ENCODE data around the gene RBMS3. TPM values are rescaled to one million over a fixed set of nuclear protein-coding genes. Genes with fewer than 3 reads are reported as not detected.

Gene RBMS3
- total RNA-seq, 4 donors from 2014 or later, result 7.3 to 21.8 (median 12.8) TPM

GRCh38 chr3:29679944-29680343 is 399.1 kb downstream of the RBMS3 start:
- WGBS, 2 donors, result 51 to 55% methylated on average over 4 of the region's 4 CpGs
- TF ChIP-seq CTCF (IDR thresholded peaks at IDR 0.05) (no peak), POLR2A (IDR thresholded peaks at IDR 0.05) (no peak)
- no peak overlapping the region for H3K4me3 ChIP-seq (ENCODE audit: low read depth, poor library complexity, severe bottlenecking)
- no peak for DNase-seq (ENCODE audit: low spot score in 2 of 2)
- intact Hi-C loops (cut with DNase I; ENCODE audit: low total_unique reads), result no loop called here

DNA sequence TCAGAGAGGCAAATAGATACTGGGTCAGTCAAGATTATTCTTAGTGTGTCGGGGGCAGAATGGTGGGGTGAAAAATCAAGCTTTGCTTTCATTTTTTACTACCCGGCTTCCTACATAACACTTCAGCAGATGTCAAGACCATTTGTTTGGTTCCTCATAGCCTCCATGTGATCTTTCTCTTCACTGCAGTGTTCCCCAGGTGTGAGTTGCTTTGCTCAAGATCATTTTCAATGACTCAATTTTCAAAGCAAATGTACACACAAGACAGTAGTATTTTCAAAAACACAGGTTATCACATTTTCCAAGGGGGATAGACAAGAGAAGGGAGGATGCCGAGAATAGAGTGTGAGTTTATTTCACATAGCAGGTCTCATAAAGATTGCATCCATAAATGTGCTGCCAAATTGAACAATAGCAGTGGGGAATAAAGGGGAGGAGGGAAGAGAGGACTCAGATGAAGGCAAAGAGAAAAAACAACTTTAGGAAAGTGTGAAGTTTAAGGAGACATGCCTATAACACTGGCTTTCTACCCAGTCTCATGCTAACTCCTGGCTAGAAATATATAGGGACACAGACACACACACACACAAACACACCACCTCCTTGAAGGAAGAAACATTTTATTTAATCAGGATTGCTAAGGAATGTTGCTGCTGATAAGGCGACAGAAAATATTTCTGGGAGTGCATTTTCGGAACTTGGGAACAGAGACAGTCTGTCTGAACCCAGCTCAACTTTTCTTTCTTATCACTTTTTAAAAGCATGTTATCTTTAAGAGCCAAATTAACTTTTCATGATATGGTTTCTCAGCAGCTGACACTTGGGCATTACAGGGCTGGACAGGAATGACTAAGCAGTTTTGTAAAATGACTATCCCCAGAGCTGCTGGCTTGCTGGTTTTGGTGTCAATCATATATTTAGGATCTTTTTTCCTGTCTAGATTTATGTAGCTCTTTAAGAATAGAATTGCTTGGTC is 402.4 kb downstream of the RBMS3 start:
- TF ChIP-seq POLR2A (IDR thresholded peaks at IDR 0.05) (no peak), CTCF (IDR thresholded peaks at IDR 0.05) (no peak)
- no peak for DNase-seq (ENCODE audit: low spot score in 2 of 2)
- intact Hi-C loops (cut with DNase I; ENCODE audit: low total_unique reads), result no loop called here
- no peak overlapping the region for H3K4me3 ChIP-seq (ENCODE audit: low read depth, poor library complexity, severe bottlenecking)
- WGBS, 2 donors, result 74 to 77% methylated on average over 5 of the region's 5 CpGs

GRCh38 chr3:29686889-29687592 is 406.2 kb downstream of the RBMS3 start:
- intact Hi-C loops (cut with DNase I; ENCODE audit: low total_unique reads), result no loop called here
- no peak for TF ChIP-seq POLR2A (IDR thresholded peaks at IDR 0.05)
- TF ChIP-seq CTCF (IDR thresholded peaks at IDR 0.05), result no peak
- 89 to 90% methylated on average over 2 of the region's 2 CpGs for WGBS, 2 donors

DNA sequence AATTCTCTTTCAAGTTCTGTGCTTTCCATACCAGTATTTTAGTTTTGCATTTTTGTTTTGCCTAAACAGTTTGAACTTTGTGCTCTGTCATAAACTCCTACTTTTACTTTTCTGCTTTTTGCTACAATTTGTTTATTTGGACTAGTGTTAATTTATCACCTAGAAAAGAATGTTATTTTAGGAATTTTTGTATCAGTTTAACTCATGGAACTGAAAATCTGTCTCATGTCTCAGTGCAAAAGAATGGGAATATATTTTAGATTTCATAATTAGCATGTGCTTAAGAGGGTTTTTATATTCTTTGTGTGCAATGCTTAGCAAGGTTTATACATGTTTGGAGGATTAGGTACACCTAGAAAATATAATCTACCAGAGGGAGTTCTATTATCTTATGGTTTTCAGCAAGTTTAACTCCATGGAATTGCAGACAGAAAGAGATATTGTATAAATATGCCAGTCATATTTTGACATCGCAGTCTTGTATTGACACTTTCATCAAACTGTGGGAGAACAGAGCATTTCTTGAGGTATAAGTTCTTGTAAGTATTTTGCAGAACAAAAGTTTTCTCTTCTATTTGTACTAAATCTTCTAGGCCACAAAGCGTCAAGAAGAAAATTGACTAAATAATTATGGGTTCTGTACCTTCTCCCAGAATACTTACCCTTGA is 409.9 kb downstream of the RBMS3 start:
- DNase-seq (ENCODE audit: low spot score in 2 of 2), result no peak
- no peak overlapping the region for H3K4me3 ChIP-seq (ENCODE audit: low read depth, poor library complexity, severe bottlenecking)
- WGBS, 2 donors, result 91 to 92% methylated on average over 2 of the region's 2 CpGs
- TF ChIP-seq CTCF (IDR thresholded peaks at IDR 0.05) (no peak), POLR2A (IDR thresholded peaks at IDR 0.05) (no peak)
- intact Hi-C loops (cut with DNase I; ENCODE audit: low total_unique reads), result no loop called here

More at GRCh38 chr3:29686889-29687592, 406.2 kb downstream of the RBMS3 start:
- no peak overlapping the region for H3K4me3 ChIP-seq (ENCODE audit: low read depth, poor library complexity, severe bottlenecking)
- no peak for DNase-seq (ENCODE audit: low spot score in 2 of 2)

GRCh38 chr3:29693863-29694262 is 413.0 kb downstream of the RBMS3 start:
- H3K4me3 ChIP-seq (ENCODE audit: low read depth, poor library complexity, severe bottlenecking), result no peak overlapping the region
- DNase-seq (ENCODE audit: low spot score in 2 of 2), result no peak
- 47 to 64% methylated on average over 1 of the region's 1 CpG for WGBS, 2 donors
- no peak for TF ChIP-seq CTCF (IDR thresholded peaks at IDR 0.05)
- no peak for TF ChIP-seq POLR2A (IDR thresholded peaks at IDR 0.05)
- intact Hi-C loops (cut with DNase I; ENCODE audit: low total_unique reads), result no loop called here
